ENCODE data around the gene PLA2G4F. TPM values are rescaled to one million over a fixed set of nuclear protein-coding genes. Genes with fewer than 3 reads are reported as not detected.

PLA2G4F gene
- total RNA-seq, 3 donors from 2014 or later: under 0.01 to 2.0 (median 1.8) TPM

DNA sequence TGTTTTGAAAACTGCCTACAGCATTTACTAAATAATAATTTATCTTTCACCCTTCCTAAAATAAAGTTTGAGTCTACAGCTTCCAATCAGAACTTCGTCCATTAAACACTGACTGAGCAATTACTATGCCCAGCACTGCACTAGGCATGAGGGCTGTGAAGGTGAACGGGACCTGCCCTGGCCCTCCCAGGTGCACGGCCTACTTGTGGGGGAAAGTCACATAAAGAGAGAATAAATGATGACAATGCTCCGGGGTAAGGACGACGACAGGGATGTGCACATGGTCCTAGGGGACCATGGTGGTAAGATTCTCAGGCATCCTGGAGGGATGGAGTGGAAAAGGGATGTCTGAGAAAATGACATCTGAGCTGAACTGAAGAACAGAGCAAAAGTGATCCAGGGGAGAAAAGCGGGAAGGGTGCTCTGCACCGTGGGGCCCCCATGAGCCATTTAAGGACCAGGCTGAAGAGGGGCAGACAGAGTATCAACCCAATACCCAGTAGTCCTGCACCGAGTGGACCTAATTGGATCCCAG, 11.5 kb downstream of the PLA2G4F start:
- intact Hi-C loops (cut with DNase I; ENCODE audit: low total_unique reads): no loop called here
- Histone ChIP-seq H3K36me3 (no peaks in the 10 kb centered on the region), H3K4me1 (no peaks in the 10 kb centered on the region), H3K27ac (no peak overlapping the region), H3K27me3 (no peaks in the 10 kb centered on the region), H3K4me3 (no peak overlapping the region), H3K9me3 (no peaks in the 10 kb centered on the region)
- TF ChIP-seq, protein P1, sequence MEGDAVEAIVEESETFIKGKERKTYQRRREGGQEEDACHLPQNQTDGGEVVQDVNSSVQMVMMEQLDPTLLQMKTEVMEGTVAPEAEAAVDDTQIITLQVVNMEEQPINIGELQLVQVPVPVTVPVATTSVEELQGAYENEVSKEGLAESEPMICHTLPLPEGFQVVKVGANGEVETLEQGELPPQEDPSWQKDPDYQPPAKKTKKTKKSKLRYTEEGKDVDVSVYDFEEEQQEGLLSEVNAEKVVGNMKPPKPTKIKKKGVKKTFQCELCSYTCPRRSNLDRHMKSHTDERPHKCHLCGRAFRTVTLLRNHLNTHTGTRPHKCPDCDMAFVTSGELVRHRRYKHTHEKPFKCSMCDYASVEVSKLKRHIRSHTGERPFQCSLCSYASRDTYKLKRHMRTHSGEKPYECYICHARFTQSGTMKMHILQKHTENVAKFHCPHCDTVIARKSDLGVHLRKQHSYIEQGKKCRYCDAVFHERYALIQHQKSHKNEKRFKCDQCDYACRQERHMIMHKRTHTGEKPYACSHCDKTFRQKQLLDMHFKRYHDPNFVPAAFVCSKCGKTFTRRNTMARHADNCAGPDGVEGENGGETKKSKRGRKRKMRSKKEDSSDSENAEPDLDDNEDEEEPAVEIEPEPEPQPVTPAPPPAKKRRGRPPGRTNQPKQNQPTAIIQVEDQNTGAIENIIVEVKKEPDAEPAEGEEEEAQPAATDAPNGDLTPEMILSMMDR (IDR thresholded peaks at IDR 0.05): no peak
- no peak for TF ChIP-seq POLR2AphosphoS5 (IDR thresholded peaks at IDR 0.05)
- DNase-seq (ENCODE audit: low spot score in 2 of 2): peak in 1 of 2 donors; percentile 31

DNA sequence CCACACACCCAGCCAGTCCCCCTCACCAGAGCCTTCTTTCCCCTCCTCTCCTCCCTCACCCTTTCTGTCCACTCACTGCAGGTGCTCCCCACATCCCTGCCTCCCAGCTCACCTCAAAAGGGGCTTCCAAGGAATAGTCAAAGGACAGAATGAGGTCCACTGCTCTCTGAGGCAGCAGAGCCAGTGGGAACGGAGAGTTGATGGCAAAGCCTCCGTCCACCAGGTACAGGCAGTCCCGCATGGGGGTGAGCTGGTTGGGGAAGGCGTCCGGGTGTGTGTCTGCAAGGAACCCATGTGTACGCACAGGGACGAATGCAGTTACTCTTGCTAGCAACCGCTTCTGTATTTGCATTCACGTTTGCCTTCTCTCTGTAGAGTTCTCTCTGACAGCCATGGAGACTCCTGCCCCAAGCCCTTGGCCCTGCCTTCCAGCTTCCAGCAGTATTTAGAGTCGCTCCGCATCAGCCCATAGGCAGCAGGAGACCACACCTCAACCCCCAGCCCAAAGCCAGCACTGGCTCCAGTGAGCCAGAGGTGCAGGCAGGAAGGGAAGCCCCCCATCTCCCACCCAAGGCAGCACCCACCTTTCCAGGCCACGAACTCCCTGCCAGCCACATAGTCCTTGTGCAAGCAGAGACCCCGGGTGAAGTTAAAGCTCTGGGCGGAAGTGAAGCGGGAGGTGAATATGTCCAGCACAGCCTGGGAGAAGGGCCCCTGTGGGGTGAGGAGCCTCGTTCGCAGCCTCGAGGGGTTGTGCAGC, 12.4 kb downstream of the PLA2G4F start:
- no peaks in the 10 kb centered on the region for H3K27me3 ChIP-seq
- peak in 1 of 2 donors; percentile 25 for DNase-seq (ENCODE audit: low spot score in 2 of 2)
- intact Hi-C loops (cut with DNase I; ENCODE audit: low total_unique reads): no loop called here
- no peaks in the 10 kb centered on the region for H3K4me1 ChIP-seq
- TF ChIP-seq POLR2AphosphoS5 (IDR thresholded peaks at IDR 0.05): no peak
- TF ChIP-seq POLR2A (IDR thresholded peaks at IDR 0.05): no peak
- TF ChIP-seq, protein P1 (IDR thresholded peaks at IDR 0.05): no peak
- H3K9me3 ChIP-seq: no peaks in the 10 kb centered on the region
- no peak overlapping the region for H3K27ac ChIP-seq
- H3K4me3 ChIP-seq: no peak overlapping the region
- H3K36me3 ChIP-seq: no peaks in the 10 kb centered on the region

DNA sequence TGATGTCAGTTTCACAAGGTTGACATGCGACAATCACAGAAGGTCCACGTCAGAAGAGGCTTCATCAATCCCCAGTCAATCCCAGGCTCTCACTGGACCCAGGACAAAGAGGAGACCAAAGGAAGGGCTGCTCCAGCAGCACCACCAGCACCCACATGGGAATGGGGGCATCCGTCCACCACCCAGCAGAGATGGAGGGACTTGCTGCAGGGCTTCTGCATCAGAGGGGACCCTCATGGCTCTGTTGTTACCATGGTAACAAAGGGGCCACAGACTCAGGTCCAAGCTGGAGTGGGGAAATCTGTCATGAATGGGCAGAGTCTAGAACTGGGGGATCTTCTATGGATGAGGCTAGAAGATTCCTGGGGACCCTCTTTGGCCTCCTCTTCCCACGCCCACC, 13.1 kb downstream of the PLA2G4F start:
- Histone ChIP-seq H3K9me3 (no peaks in the 10 kb centered on the region), H3K36me3 (no peaks in the 10 kb centered on the region), H3K27me3 (no peaks in the 10 kb centered on the region), H3K27ac (no peak overlapping the region), H3K4me1 (no peaks in the 10 kb centered on the region), H3K4me3 (no peak overlapping the region)
- TF ChIP-seq POLR2A (IDR thresholded peaks at IDR 0.05) (no peak), POLR2AphosphoS5 (IDR thresholded peaks at IDR 0.05) (no peak)
- TF ChIP-seq, protein P1 (IDR thresholded peaks at IDR 0.05): no peak
- DNase-seq (ENCODE audit: low spot score in 2 of 2): no peak
- intact Hi-C loops (cut with DNase I; ENCODE audit: low total_unique reads): no loop called here

DNA sequence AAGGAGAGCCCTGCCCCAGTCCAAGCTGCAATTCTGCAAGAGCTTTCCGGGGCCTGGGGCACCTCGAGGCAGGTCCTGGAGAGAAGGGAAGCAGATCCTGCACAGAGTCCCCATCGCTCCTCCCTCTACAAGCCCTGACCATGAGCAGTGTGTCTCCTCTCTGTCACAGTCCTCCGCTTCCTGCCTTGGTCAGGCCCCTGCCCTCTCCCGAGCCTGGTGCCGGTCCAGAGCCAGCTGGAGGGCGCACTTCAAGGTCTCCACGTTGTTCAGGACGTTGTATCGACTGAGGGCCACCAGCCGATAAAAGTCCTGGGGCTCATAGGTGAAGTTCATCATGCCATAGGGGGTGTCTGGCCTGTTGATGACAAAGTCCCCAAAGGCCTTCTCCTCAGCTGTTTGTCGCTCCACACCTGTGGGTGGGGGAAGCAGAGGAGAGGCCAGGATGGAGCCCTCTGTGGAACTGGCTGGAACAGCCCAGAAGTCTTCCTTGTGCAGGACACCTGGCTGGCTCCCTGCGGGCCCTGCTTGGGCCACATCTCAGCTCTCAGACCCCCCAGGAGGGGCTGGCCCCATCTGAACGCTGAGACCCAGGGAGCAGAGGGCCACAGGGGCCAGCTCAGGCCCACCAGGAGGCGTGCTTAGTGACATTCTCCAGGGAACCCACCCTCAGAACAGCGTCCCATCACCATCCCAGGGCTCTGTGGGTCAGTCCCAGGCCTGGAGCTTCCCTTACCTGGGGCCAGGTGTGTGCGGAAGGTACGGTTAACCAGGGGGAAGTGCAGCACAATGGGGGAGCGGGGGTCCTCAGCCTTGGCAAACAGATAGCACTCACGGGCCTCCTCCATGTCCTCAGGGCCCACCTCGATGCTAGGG, 14.4 kb downstream of the PLA2G4F start:
- H3K4me1 ChIP-seq: no peaks in the 10 kb centered on the region
- no peak overlapping the region for H3K27ac ChIP-seq
- no peaks in the 10 kb centered on the region for H3K36me3 ChIP-seq
- TF ChIP-seq POLR2A (IDR thresholded peaks at IDR 0.05) (no peak), POLR2AphosphoS5 (IDR thresholded peaks at IDR 0.05) (no peak)
- TF ChIP-seq, protein P1 (IDR thresholded peaks at IDR 0.05): no peak
- H3K27me3 ChIP-seq: no peaks in the 10 kb centered on the region
- H3K9me3 ChIP-seq: no peaks in the 10 kb centered on the region
- intact Hi-C loops (cut with DNase I; ENCODE audit: low total_unique reads): no loop called here
- no peak overlapping the region for H3K4me3 ChIP-seq
- DNase-seq (ENCODE audit: low spot score in 2 of 2): peak in 1 of 2 donors; percentile 31

DNA sequence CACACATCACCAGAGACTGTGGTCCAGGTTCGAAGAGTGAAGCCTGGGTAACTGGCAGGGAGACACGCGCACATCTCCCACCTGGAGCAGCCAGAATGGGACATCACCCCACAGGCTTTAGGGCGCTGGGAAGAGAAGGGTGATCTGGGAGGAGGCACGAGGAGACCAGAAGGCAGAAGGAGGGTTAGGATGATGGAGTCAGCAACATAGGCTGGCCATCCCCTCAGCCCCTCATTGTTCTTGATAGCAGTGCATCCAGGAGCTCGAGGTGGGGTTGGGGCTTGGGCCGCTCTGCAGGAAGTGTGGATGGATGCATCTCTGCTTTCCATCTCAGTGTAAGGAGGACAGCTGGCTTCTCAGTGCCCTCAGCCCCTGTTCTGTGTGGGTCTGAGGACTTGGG, 15.2 kb downstream of the PLA2G4F start:
- Histone ChIP-seq H3K36me3 (no peaks in the 10 kb centered on the region), H3K4me1 (no peaks in the 10 kb centered on the region), H3K9me3 (no peaks in the 10 kb centered on the region), H3K27me3 (no peaks in the 10 kb centered on the region), H3K27ac (no peak overlapping the region), H3K4me3 (no peak overlapping the region)
- intact Hi-C loops (cut with DNase I; ENCODE audit: low total_unique reads): no loop called here
- TF ChIP-seq, protein P1 (IDR thresholded peaks at IDR 0.05): no peak
- no peak for TF ChIP-seq POLR2A (IDR thresholded peaks at IDR 0.05)
- TF ChIP-seq POLR2AphosphoS5 (IDR thresholded peaks at IDR 0.05): no peak
- DNase-seq (ENCODE audit: low spot score in 2 of 2): no peak
